Hepatocyte (in vitro differentiated cells): ENCODE data around the gene SUGP2. TPM values are rescaled to one million over a fixed set of nuclear protein-coding genes. Genes with fewer than 3 reads are reported as not detected.
A peak's percentile ranks its signal among the peaks of the same experiment; 100 is the strongest.

Source experiments
- DNase-seq: peaks from one replicate; pipeline ENCODE4 v3.0.0-alpha.2; 2016; ENCODE audit warnings: low spot score
- H2AFZ ChIP-seq: fragments of 200-600 bp; sonication (generic); 2 replicates; pipeline ENCODE4 v1.6.0; 2016; ENCODE audit warnings: antibody characterized with exemption, mild to moderate bottlenecking
- H3K27ac ChIP-seq: fragments of 200-600 bp; sonication (generic); 2 replicates; pipeline ENCODE4 v1.5.1; 2016; ENCODE audit warnings: mild to moderate bottlenecking
- H3K27me3 ChIP-seq: fragments of 200-600 bp; sonication (generic); 2 replicates; pipeline ENCODE4 v1.6.1; 2016
- H3K36me3 ChIP-seq: fragments of 200-600 bp; sonication (generic); replicated peaks from 2 replicates; pipeline ENCODE4 v1.5.1; 2016; ENCODE audit warnings: low read depth; ENCODE audit not compliant: insufficient read depth
- H3K4me1 ChIP-seq: fragments of 200-600 bp; sonication (generic); 2 replicates; pipeline ENCODE4 v1.5.1; 2016; ENCODE audit warnings: mild to moderate bottlenecking, moderate library complexity; ENCODE audit not compliant: insufficient read depth
- H3K4me2 ChIP-seq: fragments of 200-600 bp; sonication (generic); 2 replicates; pipeline ENCODE4 v1.6.0; 2016
- H3K4me3 ChIP-seq: fragments of 200-600 bp; sonication (generic); 2 replicates; pipeline ENCODE4 v1.5.1; 2016; ENCODE audit warnings: mild to moderate bottlenecking
- H3K79me2 ChIP-seq: fragments of 200-600 bp; sonication (generic); 2 replicates; pipeline ENCODE4 v1.6.0; 2017; ENCODE audit warnings: mild to moderate bottlenecking
- H3K9me2 ChIP-seq: fragments of 200-600 bp; sonication (generic); replicated peaks from 2 replicates; pipeline ENCODE4 v1.6.0; 2017; ENCODE audit warnings: mild to moderate bottlenecking; ENCODE audit not compliant: insufficient read depth
- H3K9me3 ChIP-seq: fragments of 200-600 bp; sonication (generic); 2 replicates; pipeline ENCODE4 v1.5.1; 2016; ENCODE audit warnings: low read depth, mild to moderate bottlenecking
- H4K20me1 ChIP-seq: fragments of 200-600 bp; sonication (generic); 2 replicates; pipeline ENCODE4 v1.6.0; 2016; ENCODE audit warnings: mild to moderate bottlenecking; ENCODE audit not compliant: insufficient read depth, poor library complexity, severe bottlenecking
- EZH2 ChIP-seq: fragments of 200-600 bp; sonication (generic); IDR thresholded peaks from 2 replicates; pipeline ENCODE4 v1.6.1; 2016; ENCODE audit warnings: antibody characterized with exemption, mild to moderate bottlenecking, borderline replicate concordance
- EZH2phosphoT487 ChIP-seq: fragments of 200-600 bp; sonication (generic); IDR thresholded peaks from one replicate; pipeline ENCODE4 v1.6.1; 2018; ENCODE audit warnings: antibody characterized with exemption, mild to moderate bottlenecking, low read depth, moderate library complexity; ENCODE audit not compliant: unreplicated experiment, severe bottlenecking
- WGBS: methylation state at CpG from one replicate; pipeline ENCODE4 v1.1.6; 2016; ENCODE audit warnings: low lambda C conversion rate; ENCODE audit errors: missing lambda C conversion rate; 5-methylcytosine and 5-hydroxymethylcytosine counted together
- polyA plus RNA-seq: library from polyadenylated mRNA; unstranded; fragments of >200 nt; fragmentation: Nextera tagmentation; extraction: Ambion mirVana; gene quantifications from 2 replicates; pipeline ENCODE4 v1.2.1, GENCODE V29; 2016
- total RNA-seq: library from RNA; depleted of rRNA; stranded (reverse); fragments of >200 nt; gene quantifications from 2 replicates; pipeline ENCODE4 v1.2.3, GENCODE V29; 2014
- TF ChIP-seq, protein P1 (sequence below): fragments of 200-600 bp; sonication (generic); IDR thresholded peaks from 2 replicates; pipeline ENCODE4 v1.5.1; 2016; ENCODE audit warnings: antibody characterized with exemption, mild to moderate bottlenecking; ENCODE audit not compliant: poor library complexity

Gene SUGP2
- total RNA-seq (35.6 and 36.4 TPM in 2 replicates), polyA plus RNA-seq (51.0 and 57.5 TPM in 2 replicates)

DNA sequence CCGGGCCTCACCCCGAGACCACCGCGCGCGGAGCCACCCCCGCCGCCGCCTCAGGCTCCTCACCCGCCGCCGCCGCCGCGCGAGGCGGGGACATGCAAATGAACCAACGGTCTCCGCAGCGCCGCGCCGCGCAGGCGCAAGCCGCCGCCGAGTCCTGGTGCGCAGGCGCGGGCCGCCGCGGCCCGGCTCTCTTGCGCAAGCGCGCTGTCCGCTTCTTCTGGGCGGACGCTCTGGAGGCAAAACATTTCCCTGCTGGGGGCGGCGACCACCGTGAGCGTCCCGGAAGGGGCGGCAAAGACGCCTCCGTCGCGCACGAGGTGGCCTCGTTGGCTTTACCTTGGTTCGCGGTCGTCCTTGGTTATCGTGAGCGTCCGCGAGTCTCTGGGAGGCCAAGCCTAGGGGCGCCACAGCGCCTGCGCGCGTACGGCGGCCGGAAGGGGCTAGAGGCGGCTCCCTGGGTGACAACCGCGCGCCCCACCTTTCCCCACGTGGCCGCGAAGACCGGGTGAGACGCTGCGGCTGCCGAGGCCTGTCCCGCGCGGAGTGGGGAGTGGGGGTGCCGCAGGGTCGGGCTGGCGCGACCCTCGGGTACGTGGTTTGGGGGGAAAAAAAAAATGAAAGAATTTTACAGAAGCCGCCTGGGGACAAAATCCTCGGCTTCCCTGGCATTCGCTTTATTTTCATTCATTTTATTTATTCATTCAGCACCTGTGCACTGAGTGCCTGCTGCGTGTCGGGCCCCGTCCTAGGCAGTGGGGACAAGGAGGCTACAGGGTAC, at the start of gene SUGP2, which contains the start of gene ARMC6:
SUGP2 (minus strand) TSS at position 92 of the 778 bp plus-strand sequence. CDS start 2,446 bp downstream, outside the sequence.
ARMC6 (plus strand) TSS at position 178 of the 778 bp plus-strand sequence. CDS start 607 bp downstream, outside the sequence.
- Histone ChIP-seq H3K79me2 (peaks cover 78% of the 10 kb centered on the region), H3K9me2 (no peaks in the 10 kb centered on the region), H3K4me2 (peak within 1 kb of the TSS; percentile 98), H3K27ac (peak within 1 kb of the TSS; percentile 98), H3K27me3 (no peaks in the 10 kb centered on the region), H3K9me3 (no peaks in the 10 kb centered on the region), H3K36me3 (no peaks in the 10 kb centered on the region), H3K4me3 (peak within 1 kb of the TSS; percentile 86), H2AFZ (peak within 1 kb of the TSS; percentile 96), H4K20me1 (peaks cover 14% of the 10 kb centered on the region), H3K4me1 (peaks cover 2% of the 10 kb centered on the region)
- under 1% methylated on average over 68 of the region's 94 CpGs for WGBS
- TF ChIP-seq, protein P1, sequence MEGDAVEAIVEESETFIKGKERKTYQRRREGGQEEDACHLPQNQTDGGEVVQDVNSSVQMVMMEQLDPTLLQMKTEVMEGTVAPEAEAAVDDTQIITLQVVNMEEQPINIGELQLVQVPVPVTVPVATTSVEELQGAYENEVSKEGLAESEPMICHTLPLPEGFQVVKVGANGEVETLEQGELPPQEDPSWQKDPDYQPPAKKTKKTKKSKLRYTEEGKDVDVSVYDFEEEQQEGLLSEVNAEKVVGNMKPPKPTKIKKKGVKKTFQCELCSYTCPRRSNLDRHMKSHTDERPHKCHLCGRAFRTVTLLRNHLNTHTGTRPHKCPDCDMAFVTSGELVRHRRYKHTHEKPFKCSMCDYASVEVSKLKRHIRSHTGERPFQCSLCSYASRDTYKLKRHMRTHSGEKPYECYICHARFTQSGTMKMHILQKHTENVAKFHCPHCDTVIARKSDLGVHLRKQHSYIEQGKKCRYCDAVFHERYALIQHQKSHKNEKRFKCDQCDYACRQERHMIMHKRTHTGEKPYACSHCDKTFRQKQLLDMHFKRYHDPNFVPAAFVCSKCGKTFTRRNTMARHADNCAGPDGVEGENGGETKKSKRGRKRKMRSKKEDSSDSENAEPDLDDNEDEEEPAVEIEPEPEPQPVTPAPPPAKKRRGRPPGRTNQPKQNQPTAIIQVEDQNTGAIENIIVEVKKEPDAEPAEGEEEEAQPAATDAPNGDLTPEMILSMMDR: no peak
- TF ChIP-seq EZH2phosphoT487 (no peak), EZH2 (no peak)
- DNase-seq: peak; percentile 95

DNA sequence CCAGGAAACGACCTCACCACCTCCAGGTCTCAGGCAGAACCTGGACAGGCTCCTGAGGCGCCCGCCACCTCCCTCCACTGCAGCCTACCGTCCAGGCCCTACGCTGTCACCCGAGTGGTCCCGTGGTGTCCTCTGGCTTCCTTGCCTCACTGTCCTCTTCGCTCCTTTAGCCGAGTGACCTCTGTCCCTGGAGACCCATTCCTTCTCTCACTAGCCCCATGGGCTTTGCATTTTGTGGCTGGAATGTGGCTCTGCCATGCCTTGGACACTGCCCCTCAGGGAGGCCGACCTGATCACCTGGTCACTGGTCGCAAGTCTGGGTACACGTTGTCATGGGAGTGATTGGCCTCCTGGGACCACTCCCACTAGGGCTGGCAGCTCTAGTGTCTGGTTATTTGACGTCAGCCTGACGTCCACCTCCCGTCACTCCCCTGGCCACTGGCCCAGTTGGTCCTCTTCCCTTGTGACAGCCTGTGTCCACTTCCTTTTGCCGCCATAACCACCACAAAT, 48.4 kb upstream of the SUGP2 start:
- no peak overlapping the region for H3K27ac ChIP-seq
- WGBS: 86% methylated on average over 16 of the region's 16 CpGs
- H3K4me3 ChIP-seq: no peak overlapping the region
- no peak for TF ChIP-seq EZH2phosphoT487
- H3K9me3 ChIP-seq: no peaks in the 10 kb centered on the region
- no peaks in the 10 kb centered on the region for H3K4me1 ChIP-seq
- H3K4me2 ChIP-seq: no peak overlapping the region
- H3K79me2 ChIP-seq: no peaks in the 10 kb centered on the region
- H4K20me1 ChIP-seq: no peaks in the 10 kb centered on the region
- H3K9me2 ChIP-seq: no peaks in the 10 kb centered on the region
- H3K27me3 ChIP-seq: no peaks in the 10 kb centered on the region
- no peak for DNase-seq
- H3K36me3 ChIP-seq: no peaks in the 10 kb centered on the region
- H2AFZ ChIP-seq: no peak overlapping the region

DNA sequence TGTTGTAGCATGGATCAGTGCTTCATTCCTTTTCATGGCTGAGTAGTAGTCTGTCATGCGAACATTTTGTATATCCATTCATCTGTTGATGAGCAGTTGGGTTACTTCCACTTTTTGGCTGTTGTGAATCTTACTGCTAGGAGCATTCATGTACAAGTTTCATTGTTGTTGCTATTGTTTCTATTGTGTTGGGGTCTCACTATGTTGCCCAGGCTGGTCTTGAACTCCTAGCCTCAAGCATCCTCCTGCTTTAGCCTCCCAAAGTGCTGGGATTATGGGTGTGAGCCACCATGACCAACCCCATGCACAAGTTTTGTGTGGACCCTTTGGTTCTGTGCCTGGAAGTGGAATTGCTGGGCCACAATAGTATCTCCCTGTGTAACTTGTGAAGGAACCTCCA, 46.3 kb upstream of the SUGP2 start:
- WGBS: 100% methylated on average over 1 of the region's 1 CpG
- Histone ChIP-seq H2AFZ (no peak overlapping the region), H3K9me3 (no peaks in the 10 kb centered on the region), H3K27me3 (no peaks in the 10 kb centered on the region), H3K4me2 (no peak overlapping the region), H3K36me3 (no peaks in the 10 kb centered on the region), H3K79me2 (no peaks in the 10 kb centered on the region), H3K4me1 (no peaks in the 10 kb centered on the region), H3K9me2 (no peaks in the 10 kb centered on the region), H3K4me3 (no peak overlapping the region), H4K20me1 (no peaks in the 10 kb centered on the region), H3K27ac (no peak overlapping the region)
- DNase-seq: no peak
- TF ChIP-seq EZH2phosphoT487 (no peak), EZH2 (no peak)
- TF ChIP-seq, protein P1: no peak

DNA sequence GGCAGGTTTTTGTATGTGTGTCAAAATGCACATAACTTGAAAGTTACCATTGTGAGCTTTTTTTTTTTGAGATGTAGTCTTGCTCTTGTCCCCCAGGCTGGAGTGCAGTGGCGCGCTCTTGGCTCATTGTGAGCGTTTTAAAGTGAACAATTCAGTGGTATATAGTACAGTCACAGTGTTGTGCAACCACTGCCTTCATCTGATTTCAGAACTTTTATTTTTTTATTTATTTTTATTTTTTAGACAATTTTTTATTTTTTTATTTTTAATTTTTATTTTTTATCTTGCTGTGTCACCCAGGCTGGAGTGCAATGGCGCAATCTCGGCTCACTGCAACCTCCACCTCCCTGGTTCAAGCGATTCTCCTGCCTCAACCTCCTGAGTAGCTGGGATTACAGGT, 45.5 kb upstream of the SUGP2 start:
- no peak overlapping the region for H2AFZ ChIP-seq
- H3K9me3 ChIP-seq: no peaks in the 10 kb centered on the region
- TF ChIP-seq, protein P1: no peak
- TF ChIP-seq EZH2 (no peak), EZH2phosphoT487 (no peak)
- H3K4me1 ChIP-seq: peaks cover 4% of the 10 kb centered on the region
- DNase-seq: no peak
- H3K79me2 ChIP-seq: no peaks in the 10 kb centered on the region
- H3K4me3 ChIP-seq: no peak overlapping the region
- WGBS: 98% methylated on average over 6 of the region's 6 CpGs
- no peak overlapping the region for H3K4me2 ChIP-seq
- no peaks in the 10 kb centered on the region for H4K20me1 ChIP-seq
- H3K36me3 ChIP-seq: no peaks in the 10 kb centered on the region
- H3K9me2 ChIP-seq: no peaks in the 10 kb centered on the region
- H3K27ac ChIP-seq: no peak overlapping the region
- no peaks in the 10 kb centered on the region for H3K27me3 ChIP-seq
